Aorta (tissue), 5 donors: ENCODE data around the gene CYBA. TPM values are rescaled to one million over a fixed set of nuclear protein-coding genes. Genes with fewer than 3 reads are reported as not detected.

Source experiments
- ATAC-seq: fragments of 200-7000 bp; cut with Tn5 transposase; one replicate; pipeline ENCODE4 v1.9.1; 2022; ENCODE audit warnings: moderate library complexity; ENCODE audit not compliant: low FRiP score
- DNase-seq, 2 donors: peaks; one replicate each; pipeline ENCODE4 v3.0.0-alpha.2; 2020
- H3K27ac ChIP-seq, 2 donors: one replicate each; pipeline ENCODE4 v1.5.1; 2013; ENCODE audit warnings: low read length in 2 of 2, mild to moderate bottlenecking in 2 of 2, moderate library complexity in 2 of 2, control low read depth in 1 of 2, inconsistent platforms in 1 of 2, low read depth in 1 of 2
- H3K27me3 ChIP-seq, 2 donors: one replicate each; pipeline ENCODE4 v1.6.1; 2013; ENCODE audit warnings: control low read depth in 1 of 2, low read length in 1 of 2, mild to moderate bottlenecking in 1 of 2, moderate library complexity in 1 of 2; ENCODE audit not compliant: insufficient read depth in 2 of 2, control insufficient read depth in 1 of 2
- H3K36me3 ChIP-seq, 2 donors: one replicate each; pipeline ENCODE4 v1.6.1; 2013; ENCODE audit warnings: control low read depth in 1 of 2, low read length in 1 of 2, mild to moderate bottlenecking in 1 of 2; ENCODE audit not compliant: insufficient read depth in 2 of 2, control insufficient read depth in 1 of 2
- H3K4me1 ChIP-seq, 2 donors: one replicate each; pipeline ENCODE4 v1.6.1; 2013; ENCODE audit warnings: low read length in 2 of 2, control low read depth in 1 of 2, mild to moderate bottlenecking in 1 of 2, moderate library complexity in 1 of 2; ENCODE audit not compliant: insufficient read depth in 2 of 2, control insufficient read depth in 1 of 2
- H3K4me3 ChIP-seq, 2 donors: one replicate each; pipeline ENCODE4 v1.5.1; 2013; ENCODE audit warnings: low read length in 2 of 2, control low read depth in 1 of 2, mild to moderate bottlenecking in 1 of 2
- H3K9me3 ChIP-seq: one replicate; pipeline ENCODE4 v1.6.1; 2013; ENCODE audit warnings: mild to moderate bottlenecking, low read length; ENCODE audit not compliant: control insufficient read depth
- WGBS, 2 donors: extraction: QIAGEN DNeasy Blood & Tissue Kit; methylation state at CpG; one replicate each; pipeline ENCODE4 v1.1.7; 2013; 5-methylcytosine and 5-hydroxymethylcytosine counted together
- intact Hi-C, 2 donors: fragments of 100-400 bp; cut with DNase I; formaldehyde crosslinking; loops; one replicate each; pipeline versions ENCODE4 v1.14.2 to v1.15.0; 2022
- polyA plus RNA-seq, 2 donors: library from polyadenylated mRNA; stranded (reverse); fragments of 200-250 nt; gene quantifications; one replicate each; pipeline ENCODE4 v1.2.3, GENCODE V29; 2013
- total RNA-seq, 2 donors: library from RNA; stranded (reverse); fragmentation: NEBNext Ultra II Directional; extraction: Animal tissue kit (Norgen Biotek cat#: 25700); gene quantifications; one replicate each; pipeline ENCODE4 v1.2.1, GENCODE V29; 2021
- donor health status: healthy with polysubstance abuse.
- donor health status: Bipolar disorder and iron deficiency.
- donor health status: DM: no; HTN: no; CAD: no.
- donor health status: DM: no; HTN: no; CAD: no.
- donor health status: DM: yes; HTN: yes; CAD: no.

The CYBA gene
- total and polyA plus RNA-seq, 4 donors: 79.2 to 148 (median 103) TPM

GRCh38 chr16:88681084-88681680 is 30.3 kb upstream of the CYBA start:
- H3K36me3 ChIP-seq: no peaks in the 10 kb centered on the region
- H3K27me3 ChIP-seq: no peaks in the 10 kb centered on the region
- no peak for ATAC-seq
- intact Hi-C loops: no loop called here
- no peak overlapping the region for H3K27ac ChIP-seq
- no peaks in the 10 kb centered on the region for H3K9me3 ChIP-seq
- no peak overlapping the region for H3K4me3 ChIP-seq
- 50 to 58% methylated on average over 31 of the region's 31 CpGs for WGBS, 2 donors
- DNase-seq: peak in 1 of 2 donors; percentile 75
- H3K4me1 ChIP-seq: no peaks in the 10 kb centered on the region

- WGBS, 2 donors: 84 to 85% methylated on average over 5 of the region's 5 CpGs
- H3K4me3 ChIP-seq: no peak overlapping the region
- ATAC-seq (no peak), DNase-seq (no peak)
- H3K36me3 ChIP-seq: no peaks in the 10 kb centered on the region
- intact Hi-C loops: no loop called here
- no peak overlapping the region for H3K27ac ChIP-seq
- no peaks in the 10 kb centered on the region for H3K27me3 ChIP-seq
- H3K9me3 ChIP-seq: no peaks in the 10 kb centered on the region
- H3K4me1 ChIP-seq: no peaks in the 10 kb centered on the region
Observed at GRCh38 chr16:88680554-88681083, 29.8 kb upstream of the CYBA start.

- intact Hi-C loops: no loop called here
- Histone ChIP-seq H3K4me3 (no peak overlapping the region), H3K36me3 (no peaks in the 10 kb centered on the region), H3K9me3 (no peaks in the 10 kb centered on the region), H3K27ac (no peak overlapping the region), H3K4me1 (no peaks in the 10 kb centered on the region), H3K27me3 (no peaks in the 10 kb centered on the region)
- WGBS, 2 donors: 52 to 60% methylated on average over 32 of the region's 32 CpGs
- ATAC-seq (no peak), DNase-seq (peak in 1 of 2 donors; percentile 73)
Observed at GRCh38 chr16:88678224-88678979, 27.5 kb upstream of the CYBA start.

- Histone ChIP-seq H3K9me3 (no peaks in the 10 kb centered on the region), H3K36me3 (no peaks in the 10 kb centered on the region), H3K4me3 (no peak overlapping the region), H3K27me3 (no peaks in the 10 kb centered on the region), H3K27ac (no peak overlapping the region), H3K4me1 (no peaks in the 10 kb centered on the region)
- ATAC-seq: no peak
- no peak for DNase-seq
- intact Hi-C loops: no loop called here
- WGBS, 2 donors: 65 to 71% methylated on average over 13 of the region's 13 CpGs
Observed at GRCh38 chr16:88677721-88678120, 26.9 kb upstream of the CYBA start.

- Histone ChIP-seq H3K27ac (no peak overlapping the region), H3K27me3 (no peaks in the 10 kb centered on the region), H3K9me3 (no peaks in the 10 kb centered on the region), H3K4me1 (no peaks in the 10 kb centered on the region), H3K36me3 (no peaks in the 10 kb centered on the region), H3K4me3 (no peak overlapping the region)
- WGBS, 2 donors: 89 to 90% methylated on average over 22 of the region's 22 CpGs
- DNase-seq (peak in 1 of 2 donors; percentile 73), ATAC-seq (no peak)
- intact Hi-C loops: no loop called here
Observed at GRCh38 chr16:88676502-88677242, 25.8 kb upstream of the CYBA start.

GRCh38 chr16:88673716-88674379 is 23.0 kb upstream of the CYBA start:
- intact Hi-C loops: no loop called here
- no peak for ATAC-seq

GRCh38 chr16:88672776-88673175 is 21.9 kb upstream of the CYBA start:
- H3K36me3 ChIP-seq: no peaks in the 10 kb centered on the region
- no peaks in the 10 kb centered on the region for H3K27me3 ChIP-seq
- ATAC-seq (no peak), DNase-seq (no peak)
- intact Hi-C loops: no loop called here
- WGBS, 2 donors: 57 to 71% methylated on average over 11 of the region's 11 CpGs
- no peak overlapping the region for H3K27ac ChIP-seq
- no peak overlapping the region for H3K4me3 ChIP-seq
- no peaks in the 10 kb centered on the region for H3K4me1 ChIP-seq
- H3K9me3 ChIP-seq: no peaks in the 10 kb centered on the region

More at GRCh38 chr16:88673716-88674379, 23.0 kb upstream of the CYBA start:
- Histone ChIP-seq H3K9me3 (no peaks in the 10 kb centered on the region), H3K4me3 (no peak overlapping the region), H3K27ac (no peak overlapping the region), H3K4me1 (no peaks in the 10 kb centered on the region), H3K27me3 (no peaks in the 10 kb centered on the region), H3K36me3 (no peaks in the 10 kb centered on the region)
- 88 to 89% methylated on average over 19 of the region's 19 CpGs for WGBS, 2 donors
- DNase-seq: no peak

- no peak for DNase-seq
- no peaks in the 10 kb centered on the region for H3K9me3 ChIP-seq
- no peak for ATAC-seq
- intact Hi-C loops: no loop called here
- no peak overlapping the region for H3K4me3 ChIP-seq
- H3K4me1 ChIP-seq: no peaks in the 10 kb centered on the region
- no peak overlapping the region for H3K27ac ChIP-seq
- H3K27me3 ChIP-seq: no peaks in the 10 kb centered on the region
- H3K36me3 ChIP-seq: no peaks in the 10 kb centered on the region
- 90% methylated on average over 23 of the region's 23 CpGs for WGBS, 2 donors
Observed at GRCh38 chr16:88671806-88672205, 21.0 kb upstream of the CYBA start.
